Skeletal muscle cell (primary cell): ENCODE measurements around the gene ZPBP2.
A peak's percentile ranks its signal among the peaks of the same experiment; 100 is the strongest.
"Not testable (repeated sequence)": the region's sequence is repeated elsewhere in the genome, so short reads cannot be mapped to it uniquely, and the experiment has no call there.

ENCODE experiments used
- DNase-seq: peaks from one replicate; pipeline ENCODE4 v3.0.0-alpha.2; 2010; ENCODE audit warnings: low read depth
- H3K4me3 ChIP-seq: 2 replicates; pipeline ENCODE4 v1.5.1; 2011; ENCODE audit warnings: low read depth, mild to moderate bottlenecking, control low read depth, low read length, moderate library complexity

The ZPBP2 gene

DNA sequence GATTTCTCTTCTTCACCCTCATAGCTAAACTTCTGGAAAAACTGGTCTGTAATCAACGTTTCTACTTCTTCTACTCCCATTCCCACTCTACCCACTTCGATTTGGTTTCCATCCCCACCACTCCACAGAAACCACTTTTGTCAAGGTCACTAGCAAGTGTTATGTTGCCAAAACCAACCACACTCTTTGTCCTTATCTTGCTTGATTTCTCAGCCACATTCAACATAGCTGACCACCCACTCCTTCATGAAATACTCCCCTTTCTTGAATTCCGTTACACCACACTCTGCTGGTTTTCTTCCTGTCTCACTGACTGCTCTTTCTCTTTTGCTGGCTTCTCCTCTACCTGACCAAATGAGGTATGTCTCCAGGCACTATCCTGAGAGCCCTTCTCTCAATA lies 15.8 kb upstream of the ZPBP2 start:
- no peak overlapping the region for H3K4me3 ChIP-seq
- DNase-seq: no peak

DNA sequence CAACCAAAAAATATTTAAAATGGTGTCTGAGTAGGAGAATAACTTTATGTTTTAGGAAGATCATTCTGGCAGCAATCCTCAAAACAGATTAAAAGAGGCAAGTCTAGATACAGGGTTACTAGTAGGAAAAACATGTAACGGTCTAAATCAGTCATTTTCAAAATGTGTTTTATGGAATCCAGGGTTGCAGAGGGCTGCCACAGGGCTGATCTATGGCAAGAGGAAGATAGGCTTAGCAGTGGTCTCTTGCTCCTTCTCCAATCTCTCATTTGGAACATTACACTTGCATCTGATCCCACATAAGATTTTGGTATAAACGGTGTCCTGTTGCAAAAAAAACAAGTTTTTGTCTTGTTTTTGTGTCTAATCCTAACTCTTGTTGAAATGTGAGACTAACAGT lies 13.1 kb upstream of the ZPBP2 start:
- DNase-seq: no peak
- H3K4me3 ChIP-seq: no peak overlapping the region

DNA sequence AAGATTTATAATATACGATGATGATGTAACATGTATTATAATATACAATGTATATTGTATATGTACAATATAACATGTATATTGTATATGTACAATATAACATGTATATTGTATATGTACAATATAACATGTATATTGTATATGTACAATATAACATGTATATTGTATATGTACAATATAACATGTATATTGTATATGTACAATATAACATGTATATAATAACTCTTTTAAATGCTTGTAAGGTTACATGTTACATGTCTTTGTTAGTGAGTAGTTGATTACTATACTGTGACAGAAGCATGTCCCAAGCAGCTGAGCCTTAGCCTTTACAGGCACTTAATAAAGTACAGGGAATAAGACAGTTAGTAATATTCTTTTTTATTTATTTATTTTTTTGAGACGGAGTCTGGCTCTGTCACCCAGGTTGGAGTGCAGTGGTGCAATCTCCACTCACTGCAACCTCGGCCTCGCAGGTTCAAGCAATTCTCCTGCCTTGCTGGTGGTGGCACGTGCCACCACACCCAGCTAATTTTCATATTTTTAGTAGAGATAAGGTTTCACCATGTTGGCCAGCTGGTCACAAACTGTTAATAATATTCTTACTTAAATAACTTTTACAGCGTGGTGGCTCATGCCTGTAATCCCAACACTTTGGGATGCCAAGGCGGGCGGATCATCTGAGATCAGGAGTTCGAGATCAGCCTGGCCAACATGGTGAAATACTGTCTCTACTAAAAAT lies 11.9 kb upstream of the ZPBP2 start:
- not testable (repeated sequence) for H3K4me3 ChIP-seq, DNase-seq

DNA sequence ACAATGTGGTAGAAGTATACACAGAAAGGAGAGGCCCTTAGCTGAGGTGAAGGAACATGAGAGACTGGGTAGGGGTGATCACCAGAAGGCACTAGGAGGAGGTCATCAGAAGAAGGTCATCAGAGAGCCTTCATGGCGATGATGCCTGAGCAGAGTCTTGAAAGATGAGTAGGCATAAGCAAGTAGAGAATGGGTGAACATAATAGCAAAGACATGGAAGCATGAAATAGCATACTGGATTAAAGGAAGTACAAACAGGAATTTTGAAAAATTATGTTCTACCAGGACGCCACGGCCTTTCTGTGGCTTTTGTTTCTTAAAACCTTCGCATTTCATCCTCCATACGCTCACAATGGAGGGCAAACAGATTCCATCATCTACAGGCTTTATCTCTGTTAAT lies 6.8 kb upstream of the ZPBP2 start:
- DNase-seq: no peak
- no peak overlapping the region for H3K4me3 ChIP-seq

DNA sequence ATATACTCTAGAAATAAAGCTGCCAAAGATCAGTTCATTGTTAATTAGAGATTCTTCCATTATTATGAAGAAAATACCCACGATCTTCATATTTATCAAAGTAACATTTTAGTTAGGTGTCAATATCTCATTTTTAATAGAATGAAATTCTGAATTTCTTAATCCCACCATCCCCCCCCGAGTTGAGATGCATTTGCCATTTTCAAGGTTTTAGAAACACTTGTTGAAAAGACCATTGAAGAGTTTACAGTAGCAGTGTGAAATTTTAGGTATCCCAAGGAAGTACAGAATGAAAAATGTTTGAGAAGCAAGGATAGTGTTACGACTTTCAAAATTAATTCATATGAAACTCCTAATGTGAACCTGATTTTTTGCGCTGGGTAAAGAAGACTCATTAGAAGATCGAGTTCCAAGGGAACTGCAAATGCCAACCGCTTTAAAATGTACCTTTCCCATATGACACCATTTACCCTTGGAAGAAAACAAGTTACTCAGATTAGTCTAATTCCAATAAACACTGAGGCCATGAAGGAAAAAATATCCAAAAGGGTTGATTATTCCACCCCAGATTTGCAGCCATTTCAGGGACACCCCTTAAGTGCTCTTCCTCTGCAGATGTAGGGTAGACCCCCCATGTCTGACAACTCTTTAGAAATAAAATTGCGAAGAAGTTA lies 4.6 kb upstream of the ZPBP2 start:
- H3K4me3 ChIP-seq: no peak overlapping the region

DNA sequence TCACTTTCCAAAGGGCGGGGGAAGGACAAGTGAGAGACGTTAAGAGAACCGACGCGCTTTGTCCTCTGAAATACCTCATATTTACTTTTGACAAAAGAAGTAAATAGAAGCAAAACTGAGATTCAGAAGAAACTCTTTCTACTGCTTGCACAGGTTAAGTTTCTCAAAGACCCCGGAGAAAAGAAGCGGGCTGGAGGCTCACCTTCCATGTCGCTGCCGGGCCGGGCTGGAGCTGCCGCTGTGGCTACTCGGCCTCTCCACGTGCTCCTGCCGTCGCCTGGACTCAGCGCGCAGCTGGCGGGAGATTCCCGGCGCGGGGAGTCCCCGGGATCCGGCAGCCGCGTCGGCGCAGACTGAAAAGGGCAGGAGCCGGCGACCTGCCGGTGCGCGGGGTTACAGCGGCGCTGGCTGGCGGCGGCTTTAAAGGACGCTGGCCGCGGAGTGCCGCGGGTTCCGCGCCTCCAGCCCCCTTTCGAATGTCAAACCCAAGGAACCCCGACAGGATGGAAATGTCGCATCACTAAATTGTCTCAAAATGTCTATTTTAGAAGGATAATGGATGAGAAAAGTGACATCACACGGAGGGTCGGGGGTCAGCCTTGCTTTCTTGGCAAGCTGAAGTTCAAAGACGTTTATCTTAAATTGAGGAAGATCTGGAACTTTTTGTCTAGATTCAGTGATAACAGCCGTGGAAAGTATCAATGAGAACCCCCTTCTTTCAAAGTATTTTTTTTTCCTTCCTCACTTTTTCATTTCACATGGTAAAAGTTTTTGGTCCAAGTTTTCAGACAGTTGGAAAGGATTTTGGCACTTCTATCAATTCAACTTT lies 3.9 kb upstream of the ZPBP2 start, which contains the start of gene IKZF3:
IKZF3 (minus strand) TSS at position 395 of the 829 bp plus-strand sequence; CDS start at position 209, 186 bp downstream.
- DNase-seq: no peak
- H3K4me3 ChIP-seq: peak within 1 kb of the TSS; percentile 18

More for the DNA sequence above, 4.6 kb upstream of the ZPBP2 start:
- DNase-seq: no peak

DNA sequence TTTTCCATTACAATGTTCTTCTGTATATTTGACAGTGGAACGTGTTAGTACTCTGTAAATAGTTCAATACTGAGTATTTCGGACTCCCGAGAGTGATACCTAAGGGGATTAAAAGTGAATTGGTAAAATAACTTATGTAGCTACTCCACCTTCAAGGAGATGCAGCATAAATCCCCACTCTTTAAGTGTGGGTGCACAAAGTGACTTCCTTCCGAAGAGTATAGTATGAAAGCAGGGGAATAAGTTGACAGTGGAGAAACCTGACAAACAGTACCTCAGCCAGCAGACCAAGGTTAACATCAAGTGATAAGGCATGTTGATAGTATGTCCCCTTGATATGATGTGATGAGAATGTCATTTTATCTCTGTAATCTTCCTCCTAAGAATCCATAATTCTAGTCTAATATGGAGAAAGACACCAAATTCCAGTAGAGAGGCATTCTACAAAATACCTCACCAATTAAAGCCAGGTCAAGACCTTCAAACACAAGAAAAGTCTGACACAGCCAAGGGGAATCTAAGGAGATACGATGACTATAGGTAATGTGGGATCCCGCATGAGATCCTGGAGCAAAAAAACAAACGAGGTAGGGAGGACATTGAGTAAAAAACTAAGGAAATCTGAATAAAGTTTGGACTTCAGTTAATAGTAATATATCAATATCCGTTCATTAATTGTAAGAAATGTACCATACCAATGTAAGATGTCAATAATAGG lies 1.8 kb upstream of the ZPBP2 start:
- DNase-seq: no peak

DNA sequence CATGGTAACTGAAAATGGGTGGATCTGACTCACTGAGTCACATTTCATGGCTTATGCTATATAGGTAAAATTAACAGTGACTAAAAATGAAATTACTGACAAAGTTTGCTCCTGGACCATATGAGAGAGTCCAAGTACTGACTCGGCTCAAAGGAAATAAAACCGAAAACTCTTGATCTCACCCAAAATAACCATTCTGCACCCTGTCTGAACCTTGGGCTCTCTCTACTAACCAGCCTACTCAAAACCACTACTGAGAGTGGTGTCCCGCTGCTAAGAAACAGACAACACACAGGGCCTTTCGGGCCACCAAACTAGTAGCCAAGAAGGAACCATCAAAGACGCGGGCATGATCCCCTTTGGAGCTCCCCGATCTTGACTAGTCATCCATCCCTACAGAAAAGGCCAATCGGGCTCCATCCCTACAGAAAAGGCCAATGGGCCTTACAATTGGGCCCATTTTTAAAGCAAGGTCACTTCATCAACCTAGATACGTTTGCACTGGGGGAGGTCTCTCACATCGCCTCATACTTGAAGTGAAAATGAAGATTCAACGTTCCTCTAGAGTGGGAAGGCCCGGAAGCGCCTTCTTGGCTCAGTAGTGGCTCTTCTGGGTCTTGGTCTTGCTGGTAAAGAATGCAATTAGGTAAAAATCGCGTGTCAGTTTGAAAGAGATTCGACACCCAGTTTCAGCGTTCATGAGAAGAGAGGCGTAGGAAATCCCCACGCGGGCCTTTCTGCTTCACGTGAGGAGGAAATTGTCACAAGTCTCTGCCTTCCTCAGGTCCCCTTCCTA lies 720 bp upstream of the ZPBP2 start:
- H3K4me3 ChIP-seq: no peak overlapping the region
- no peak for DNase-seq

More for the DNA sequence above, 1.8 kb upstream of the ZPBP2 start:
- H3K4me3 ChIP-seq: no peak overlapping the region

DNA sequence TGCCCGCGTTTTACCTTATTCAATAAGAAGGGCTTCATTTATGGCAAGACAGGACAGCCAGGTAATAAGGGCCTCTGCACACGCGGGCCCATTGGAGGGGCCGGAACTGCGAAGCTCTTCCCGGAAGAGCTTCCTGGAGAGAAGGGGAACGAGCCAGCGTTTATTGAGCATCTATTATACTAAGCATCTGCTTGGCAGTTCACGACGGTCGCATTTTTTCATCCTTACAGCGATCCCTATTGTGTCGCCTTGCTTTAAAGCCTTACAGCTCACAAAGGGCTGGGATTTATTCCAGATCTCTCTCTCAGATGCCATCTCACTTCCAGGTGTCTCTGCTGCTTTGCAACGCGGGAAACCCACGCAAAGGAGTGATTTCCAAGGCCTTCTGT lies 546 bp downstream of the ZPBP2 start:
- no peak for DNase-seq
- H3K4me3 ChIP-seq: no peak overlapping the region

DNA sequence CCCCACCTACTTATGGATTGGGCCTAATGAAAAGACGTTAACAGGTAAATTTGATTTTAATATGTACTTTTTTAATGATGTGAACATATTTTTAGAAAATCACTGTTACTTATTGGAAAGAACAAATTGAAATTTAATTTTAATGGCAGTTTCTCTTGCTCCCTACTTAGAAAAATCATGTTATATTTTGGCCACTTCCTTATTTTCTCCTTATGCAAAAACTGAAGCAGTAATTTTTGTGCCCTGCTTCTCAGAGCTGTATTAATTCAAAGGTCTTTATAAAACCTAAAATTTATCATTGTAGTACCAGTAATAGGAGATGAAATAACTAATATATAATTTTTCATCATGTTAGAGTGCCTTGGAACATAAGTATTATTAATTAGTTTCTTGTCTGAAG lies 2.8 kb downstream of the ZPBP2 start:
- no peak overlapping the region for H3K4me3 ChIP-seq
- DNase-seq: no peak

DNA sequence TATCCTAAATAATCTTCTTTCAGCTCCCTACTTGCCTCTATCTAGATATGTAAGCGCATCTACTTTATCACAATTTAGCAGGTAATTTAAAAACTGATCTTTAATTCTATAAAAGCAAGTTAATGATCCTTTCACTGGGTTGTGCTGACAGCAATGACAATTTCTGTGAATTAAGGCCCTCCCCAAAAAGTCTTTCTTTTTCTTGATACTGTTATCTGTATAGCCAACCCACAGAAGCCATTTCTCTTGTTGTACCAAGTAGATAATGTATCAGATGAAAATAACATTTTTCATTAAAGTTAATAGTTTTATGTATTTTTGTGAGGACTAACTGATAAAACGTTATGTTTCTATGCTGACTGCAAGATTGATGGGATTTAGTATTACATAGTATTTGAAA lies 3.8 kb downstream of the ZPBP2 start:
- no peak for DNase-seq

DNA sequence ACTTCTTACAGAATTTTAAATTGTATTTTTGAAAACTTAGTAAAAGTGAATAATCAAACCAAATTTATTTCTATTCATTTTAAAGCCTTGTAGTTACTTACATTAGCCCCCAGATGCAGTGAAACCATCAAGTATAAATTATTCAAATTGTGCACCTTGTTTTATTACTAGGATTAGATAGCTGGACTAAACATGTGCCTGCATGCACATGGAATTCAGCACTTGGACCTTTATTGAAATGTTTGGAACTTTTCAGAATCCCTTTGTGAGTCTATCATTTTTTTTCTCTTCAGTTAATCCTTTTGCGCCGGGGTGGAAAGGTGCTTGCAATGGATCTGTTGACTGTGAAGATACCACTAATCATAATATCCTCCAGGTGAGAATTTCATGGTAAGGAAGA lies 4.7 kb downstream of the ZPBP2 start:
- peak; percentile 7 for DNase-seq

More for the DNA sequence above, 3.8 kb downstream of the ZPBP2 start:
- no peak overlapping the region for H3K4me3 ChIP-seq

DNA sequence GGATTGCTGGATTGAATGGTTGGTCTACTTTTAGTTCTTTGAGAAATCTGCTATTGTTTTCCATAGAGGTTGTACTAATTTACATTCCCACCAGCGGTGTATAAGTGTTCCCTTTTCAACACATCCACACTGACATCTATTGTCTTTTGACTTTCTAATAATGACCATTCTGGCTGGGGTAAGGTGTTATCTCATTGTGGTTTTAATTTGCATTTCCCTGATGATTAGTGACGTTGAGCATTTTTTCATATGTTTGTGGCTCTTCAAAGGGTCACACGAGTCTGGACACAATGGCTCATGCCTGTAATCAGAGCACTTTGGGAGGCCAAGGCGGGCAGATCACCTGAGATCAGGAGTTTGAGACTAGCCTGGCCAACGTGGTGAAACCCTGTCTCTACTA lies 18.1 kb downstream of the ZPBP2 start:
- not testable (repeated sequence) for DNase-seq, H3K4me3 ChIP-seq

More for the DNA sequence above, 4.7 kb downstream of the ZPBP2 start:
- H3K4me3 ChIP-seq: no peak overlapping the region

DNA sequence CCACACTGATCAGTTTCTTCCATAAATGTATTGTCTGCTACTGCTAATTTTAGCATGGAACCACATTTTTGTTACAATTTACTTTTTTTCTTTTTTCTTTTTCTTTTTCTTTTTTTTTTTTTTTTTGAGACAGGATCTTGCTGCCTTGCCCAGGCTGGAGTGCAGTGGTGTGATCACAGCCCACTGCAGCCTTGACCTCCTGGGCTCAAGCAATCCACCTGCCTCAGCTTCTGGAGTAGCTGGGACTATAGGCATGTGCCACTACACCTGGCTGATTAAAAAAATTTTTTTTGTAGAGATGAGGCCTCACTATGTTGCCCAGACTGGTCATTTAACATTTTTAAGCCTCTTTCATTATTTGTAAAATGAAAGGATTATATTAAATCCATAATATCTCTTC lies 19.1 kb downstream of the ZPBP2 start:
- no peak for DNase-seq
- no peak overlapping the region for H3K4me3 ChIP-seq

DNA sequence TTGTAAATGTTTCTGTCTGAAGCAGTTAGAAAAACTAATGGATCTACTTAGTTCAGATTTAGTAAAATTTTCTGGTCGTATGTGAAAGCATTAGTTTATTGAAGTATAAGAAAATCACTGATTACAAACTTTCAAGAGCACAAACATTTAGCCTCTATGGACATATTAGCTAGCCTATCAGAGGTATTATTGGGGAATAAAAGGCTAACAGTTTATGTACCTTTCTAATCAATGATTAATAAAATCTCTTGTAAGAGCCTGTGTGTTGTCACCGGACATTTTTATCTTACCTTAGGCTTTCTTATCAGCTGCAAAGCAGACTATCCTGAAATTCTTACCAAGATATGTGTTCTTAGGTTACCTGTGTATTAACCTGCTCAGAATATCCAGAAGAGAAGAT lies 21.2 kb downstream of the ZPBP2 start:
- no peak for DNase-seq
- H3K4me3 ChIP-seq: no peak overlapping the region

DNA sequence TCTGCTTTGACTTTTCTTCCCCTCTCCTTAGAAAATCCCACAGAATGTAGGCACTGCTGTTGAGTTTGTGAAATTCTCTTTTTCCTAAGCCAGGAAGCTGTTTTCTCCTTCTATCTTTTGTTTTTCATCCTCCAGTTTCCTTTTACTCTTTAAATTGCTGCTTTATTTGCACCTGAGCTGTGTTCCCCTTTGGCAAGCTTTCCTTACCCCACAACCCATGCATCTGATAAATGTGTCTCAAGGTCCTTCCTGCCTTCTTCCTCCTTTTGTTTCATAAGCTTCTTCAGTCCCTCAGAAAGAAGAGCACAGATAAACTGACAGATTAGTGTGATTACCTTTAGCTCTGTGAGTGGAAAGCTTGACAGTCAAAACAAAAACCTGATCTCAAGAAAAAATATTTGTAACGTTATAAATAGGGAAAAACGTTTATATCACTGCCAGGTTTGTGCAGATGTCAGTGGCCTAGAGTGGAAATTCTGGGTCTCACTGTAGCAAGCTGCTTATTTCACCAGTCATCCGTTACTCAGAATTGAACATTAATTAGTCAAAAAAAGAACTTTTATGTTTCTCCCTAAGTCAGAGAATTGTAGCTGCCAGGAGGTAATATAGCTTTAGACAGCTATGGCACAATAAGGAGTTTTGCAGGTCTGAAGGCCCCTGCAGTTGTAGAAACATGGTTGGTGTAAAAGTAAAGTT lies 26.8 kb downstream of the ZPBP2 start:
- no peak for DNase-seq
- H3K4me3 ChIP-seq: no peak overlapping the region

DNA sequence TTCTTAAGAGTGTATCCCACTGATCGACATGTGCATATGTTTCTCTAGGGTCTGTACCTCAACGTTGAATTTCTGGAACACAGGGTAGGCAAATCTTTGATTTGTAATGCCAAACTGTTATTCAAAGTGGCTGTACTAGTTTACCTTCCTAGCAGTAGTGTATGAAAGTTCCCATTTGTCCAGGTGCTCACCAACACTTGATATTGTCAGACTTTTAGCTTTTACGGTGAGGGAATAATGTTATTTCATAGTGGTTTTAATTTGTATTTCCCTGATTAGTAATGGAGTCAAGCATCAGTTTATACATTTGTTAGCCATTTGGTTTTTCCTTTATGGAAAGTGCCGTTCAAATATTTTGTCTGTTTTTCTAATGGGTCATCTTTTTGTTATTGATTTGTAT lies 30.1 kb downstream of the ZPBP2 start:
- no peak overlapping the region for H3K4me3 ChIP-seq
- no peak for DNase-seq

DNA sequence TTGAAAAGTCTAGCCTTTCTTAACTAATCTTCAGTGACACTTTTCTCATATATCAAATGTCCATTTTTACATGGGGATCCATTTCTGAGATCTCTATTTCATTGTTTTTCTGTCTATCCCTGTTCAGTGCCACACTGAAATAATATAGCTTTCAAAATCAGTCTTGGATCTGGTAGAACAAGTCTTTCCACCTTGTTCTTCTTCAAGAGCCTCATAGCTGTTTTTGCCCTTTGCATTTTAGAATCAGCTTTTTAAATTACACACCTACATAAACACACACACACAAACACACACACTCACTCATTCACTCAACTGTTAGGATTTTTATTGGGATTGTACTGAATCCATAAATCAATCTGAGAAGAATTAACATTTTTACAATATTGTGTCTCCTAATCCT lies 31.2 kb downstream of the ZPBP2 start:
- no peak for DNase-seq
- H3K4me3 ChIP-seq: no peak overlapping the region
